ENCODE measurements around the gene KATNIP. TPM values are rescaled to one million over a fixed set of nuclear protein-coding genes. Genes with fewer than 3 reads are reported as not detected.
"Not testable (repeated sequence)": the region's sequence is repeated elsewhere in the genome, so short reads cannot be mapped to it uniquely, and the experiment has no call there.

Gene KATNIP
- total RNA-seq, 1 experiment from 2014 or later: 23.0 TPM

DNA sequence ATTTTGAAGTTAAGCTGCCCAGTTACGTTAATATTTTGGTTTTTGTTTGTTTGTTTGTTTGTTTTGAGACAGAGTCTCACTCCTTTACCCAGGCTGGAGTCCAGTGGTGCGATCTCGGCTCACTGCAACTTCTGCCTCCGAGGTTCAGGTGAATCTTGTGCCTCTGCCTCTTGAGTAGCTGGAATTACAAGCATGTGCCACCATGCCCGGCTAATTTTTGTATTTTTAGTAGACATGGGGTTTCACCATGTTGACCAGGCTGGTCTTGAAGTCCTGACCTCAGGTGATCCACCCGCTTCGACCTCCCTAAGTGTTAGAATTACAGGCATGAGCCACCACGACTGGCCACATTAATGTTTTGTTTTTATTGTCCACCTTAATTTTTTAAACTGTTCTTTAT, 21.0 kb downstream of the KATNIP start:
- POLR2A ChIA-PET, H3K36me3 Mint-ChIP-seq, CTCF ChIA-PET: not testable (repeated sequence)

GRCh38 chr16:27571433-27572326, 21.7 kb downstream of the KATNIP start:
- ATAC-seq (no peak), DNase-seq (ENCODE audit: low spot score) (no peak)
- TF ChIP-seq HMGXB4 (CRISPR knock-in tag; IDR thresholded peaks at IDR 0.05): no peak
- TF ChIP-seq, protein P1, sequence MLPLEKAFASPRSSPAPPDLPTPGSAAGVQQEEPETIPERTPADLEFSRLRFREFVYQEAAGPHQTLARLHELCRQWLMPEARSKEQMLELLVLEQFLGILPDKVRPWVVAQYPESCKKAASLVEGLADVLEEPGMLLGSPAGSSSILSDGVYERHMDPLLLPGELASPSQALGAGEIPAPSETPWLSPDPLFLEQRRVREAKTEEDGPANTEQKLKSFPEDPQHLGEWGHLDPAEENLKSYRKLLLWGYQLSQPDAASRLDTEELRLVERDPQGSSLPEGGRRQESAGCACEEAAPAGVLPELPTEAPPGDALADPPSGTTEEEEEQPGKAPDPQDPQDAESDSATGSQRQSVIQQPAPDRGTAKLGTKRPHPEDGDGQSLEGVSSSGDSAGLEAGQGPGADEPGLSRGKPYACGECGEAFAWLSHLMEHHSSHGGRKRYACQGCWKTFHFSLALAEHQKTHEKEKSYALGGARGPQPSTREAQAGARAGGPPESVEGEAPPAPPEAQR (CRISPR knock-in tag; IDR thresholded peaks at IDR 0.05): no peak
- TF ChIP-seq HMGA2 (CRISPR knock-in tag; IDR thresholded peaks at IDR 0.05): no peak
- TF ChIP-seq SOX15 (CRISPR knock-in tag; IDR thresholded peaks at IDR 0.05): no peak
- no peak for TF ChIP-seq KAT7 (CRISPR knock-in tag; IDR thresholded peaks at IDR 0.05; ENCODE audit: borderline replicate concordance)
- no peak for TF ChIP-seq CREM (CRISPR knock-in tag; IDR thresholded peaks at IDR 0.05)
- TF ChIP-seq ZNF317 (CRISPR knock-in tag; IDR thresholded peaks at IDR 0.05; ENCODE audit: borderline replicate concordance, low read depth): no peak
- no peak overlapping the region for H3K4me3 Mint-ChIP-seq
- ChIA-PET CTCF (no interaction called here), POLR2A (no interaction called here)
- no peak overlapping the region for H3K27ac Mint-ChIP-seq
- no peaks in the 10 kb centered on the region for H3K4me1 Mint-ChIP-seq
- H3K27me3 Mint-ChIP-seq (ENCODE audit: low read depth): no peaks in the 10 kb centered on the region
- no peaks in the 10 kb centered on the region for H3K9me3 Mint-ChIP-seq
- H3K36me3 Mint-ChIP-seq: no peaks in the 10 kb centered on the region

More for the DNA sequence above, 21.0 kb downstream of the KATNIP start:
- ATAC-seq; H3K27me3 Mint-ChIP-seq (ENCODE audit: low read depth); H3K4me3 Mint-ChIP-seq; H3K27ac Mint-ChIP-seq; H3K9me3 Mint-ChIP-seq; DNase-seq (ENCODE audit: low spot score); H3K4me1 Mint-ChIP-seq: not testable (repeated sequence)

DNA sequence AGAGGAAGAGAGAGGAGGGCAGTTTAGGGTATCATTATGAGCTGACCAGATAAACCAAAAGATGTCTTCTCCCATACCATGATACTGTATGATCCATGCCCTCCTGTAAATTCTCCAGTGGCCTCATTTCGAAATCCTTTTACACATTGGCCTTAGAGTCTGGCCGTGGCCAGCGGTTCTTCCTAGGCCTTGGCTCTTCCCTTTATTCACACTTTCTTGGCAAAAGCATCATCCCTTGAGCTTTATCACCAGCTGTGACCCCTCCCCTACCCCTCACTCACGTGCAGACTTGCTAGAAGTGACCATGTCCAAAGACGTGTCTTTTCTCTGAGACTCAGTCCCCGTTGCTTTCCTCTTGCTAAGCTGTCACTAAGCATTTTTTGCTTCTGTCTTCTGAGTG, 22.8 kb downstream of the KATNIP start:
- Mint-ChIP-seq H3K4me1 (no peaks in the 10 kb centered on the region), H3K36me3 (no peaks in the 10 kb centered on the region), H3K9me3 (no peaks in the 10 kb centered on the region), H3K27ac (no peak overlapping the region), H3K27me3 (ENCODE audit: low read depth) (no peaks in the 10 kb centered on the region), H3K4me3 (no peak overlapping the region)
- ChIA-PET POLR2A (no interaction called here), CTCF (no interaction called here)
- TF ChIP-seq GTF2I (CRISPR knock-in tag; conservative IDR thresholded peaks at IDR 0.05): no peak
- TF ChIP-seq EMX1 (CRISPR knock-in tag; IDR thresholded peaks at IDR 0.05): no peak
- TF ChIP-seq, protein P2, sequence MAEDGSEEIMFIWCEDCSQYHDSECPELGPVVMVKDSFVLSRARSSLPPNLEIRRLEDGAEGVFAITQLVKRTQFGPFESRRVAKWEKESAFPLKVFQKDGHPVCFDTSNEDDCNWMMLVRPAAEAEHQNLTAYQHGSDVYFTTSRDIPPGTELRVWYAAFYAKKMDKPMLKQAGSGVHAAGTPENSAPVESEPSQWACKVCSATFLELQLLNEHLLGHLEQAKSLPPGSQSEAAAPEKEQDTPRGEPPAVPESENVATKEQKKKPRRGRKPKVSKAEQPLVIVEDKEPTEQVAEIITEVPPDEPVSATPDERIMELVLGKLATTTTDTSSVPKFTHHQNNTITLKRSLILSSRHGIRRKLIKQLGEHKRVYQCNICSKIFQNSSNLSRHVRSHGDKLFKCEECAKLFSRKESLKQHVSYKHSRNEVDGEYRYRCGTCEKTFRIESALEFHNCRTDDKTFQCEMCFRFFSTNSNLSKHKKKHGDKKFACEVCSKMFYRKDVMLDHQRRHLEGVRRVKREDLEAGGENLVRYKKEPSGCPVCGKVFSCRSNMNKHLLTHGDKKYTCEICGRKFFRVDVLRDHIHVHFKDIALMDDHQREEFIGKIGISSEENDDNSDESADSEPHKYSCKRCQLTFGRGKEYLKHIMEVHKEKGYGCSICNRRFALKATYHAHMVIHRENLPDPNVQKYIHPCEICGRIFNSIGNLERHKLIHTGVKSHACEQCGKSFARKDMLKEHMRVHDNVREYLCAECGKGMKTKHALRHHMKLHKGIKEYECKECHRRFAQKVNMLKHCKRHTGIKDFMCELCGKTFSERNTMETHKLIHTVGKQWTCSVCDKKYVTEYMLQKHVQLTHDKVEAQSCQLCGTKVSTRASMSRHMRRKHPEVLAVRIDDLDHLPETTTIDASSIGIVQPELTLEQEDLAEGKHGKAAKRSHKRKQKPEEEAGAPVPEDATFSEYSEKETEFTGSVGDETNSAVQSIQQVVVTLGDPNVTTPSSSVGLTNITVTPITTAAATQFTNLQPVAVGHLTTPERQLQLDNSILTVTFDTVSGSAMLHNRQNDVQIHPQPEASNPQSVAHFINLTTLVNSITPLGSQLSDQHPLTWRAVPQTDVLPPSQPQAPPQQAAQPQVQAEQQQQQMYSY (CRISPR knock-in tag; IDR thresholded peaks at IDR 0.05): no peak
- no peak for TF ChIP-seq ZNF138 (CRISPR knock-in tag; conservative IDR thresholded peaks at IDR 0.05)
- no peak for TF ChIP-seq CREM (CRISPR knock-in tag; IDR thresholded peaks at IDR 0.05)
- no peak for TF ChIP-seq JAZF1 (CRISPR knock-in tag; IDR thresholded peaks at IDR 0.05)
- TF ChIP-seq, protein P3, sequence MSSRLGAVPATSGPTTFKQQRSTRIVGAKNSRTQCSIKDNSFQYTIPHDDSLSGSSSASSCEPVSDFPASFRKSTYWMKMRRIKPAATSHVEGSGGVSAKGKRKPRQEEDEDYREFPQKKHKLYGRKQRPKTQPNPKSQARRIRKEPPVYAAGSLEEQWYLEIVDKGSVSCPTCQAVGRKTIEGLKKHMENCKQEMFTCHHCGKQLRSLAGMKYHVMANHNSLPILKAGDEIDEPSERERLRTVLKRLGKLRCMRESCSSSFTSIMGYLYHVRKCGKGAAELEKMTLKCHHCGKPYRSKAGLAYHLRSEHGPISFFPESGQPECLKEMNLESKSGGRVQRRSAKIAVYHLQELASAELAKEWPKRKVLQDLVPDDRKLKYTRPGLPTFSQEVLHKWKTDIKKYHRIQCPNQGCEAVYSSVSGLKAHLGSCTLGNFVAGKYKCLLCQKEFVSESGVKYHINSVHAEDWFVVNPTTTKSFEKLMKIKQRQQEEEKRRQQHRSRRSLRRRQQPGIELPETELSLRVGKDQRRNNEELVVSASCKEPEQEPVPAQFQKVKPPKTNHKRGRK (CRISPR knock-in tag; IDR thresholded peaks at IDR 0.05; ENCODE audit: borderline replicate concordance): no peak
- TF ChIP-seq PRRX2 (CRISPR knock-in tag; IDR thresholded peaks at IDR 0.05): no peak
- no peak for TF ChIP-seq ZNF416 (CRISPR knock-in tag; IDR thresholded peaks at IDR 0.05)
- TF ChIP-seq ZNF425 (CRISPR knock-in tag; conservative IDR thresholded peaks at IDR 0.05): no peak
- no peak for TF ChIP-seq ETV6 (CRISPR knock-in tag; IDR thresholded peaks at IDR 0.05)
- no peak for TF ChIP-seq ZNF423 (CRISPR knock-in tag; IDR thresholded peaks at IDR 0.05)
- no peak for TF ChIP-seq HMGXB4 (CRISPR knock-in tag; IDR thresholded peaks at IDR 0.05)
- DNase-seq (ENCODE audit: low spot score) (no peak), ATAC-seq (no peak)
